ENCODE data around the gene EFCAB12. TPM values are rescaled to one million over a fixed set of nuclear protein-coding genes. Genes with fewer than 3 reads are reported as not detected.

Gene EFCAB12
- total and polyA plus RNA-seq, 2 donors from 2014 or later: 1.2 to 3.5 TPM

- H3K4me1 ChIP-seq (ENCODE audit: control insufficient read depth in 2 of 3, insufficient read depth in 2 of 3, low read depth in 1 of 3, low read length in 3 of 3): peaks cover 0 to 11% (median 7%) of the 10 kb centered on the region in 3 donors
- no peak for TF ChIP-seq CTCF (IDR thresholded peaks at IDR 0.05; ENCODE audit: borderline replicate concordance, extremely low read depth, insufficient read depth)
- no peak overlapping the region for H3K9ac ChIP-seq (ENCODE audit: low read length in 3 of 3)
- no peaks in the 10 kb centered on the region for H3K9me3 ChIP-seq (ENCODE audit: control insufficient read depth in 2 of 3, insufficient read depth in 1 of 3, low read length in 3 of 3)
- no peak for FAIRE-seq
- no peak overlapping the region for H3K27ac ChIP-seq (ENCODE audit: low read depth in 2 of 2, low read length in 2 of 2)
- intact Hi-C loops (cut with DNase I): no loop called here
- no peaks in the 10 kb centered on the region for H3K36me3 ChIP-seq (ENCODE audit: control insufficient read depth in 2 of 3, insufficient read depth in 3 of 3, low read length in 3 of 3)
- no peaks in the 10 kb centered on the region for H3K27me3 ChIP-seq (ENCODE audit: control insufficient read depth, insufficient read depth, low read length)
- H3K4me3 ChIP-seq (ENCODE audit: low read length in 3 of 3): no peak overlapping the region
- DNase-seq: no peak
Observed at GRCh38 chr3:129409541-129409940, 18.9 kb downstream of the EFCAB12 start.

GRCh38 chr3:129404610-129405009 is 23.8 kb downstream of the EFCAB12 start:
- Histone ChIP-seq H3K4me1 (ENCODE audit: control insufficient read depth in 2 of 3, insufficient read depth in 2 of 3, low read depth in 1 of 3, low read length in 3 of 3) (no peaks in the 10 kb centered on the region), H3K9ac (ENCODE audit: low read length in 3 of 3) (no peak overlapping the region), H3K27me3 (ENCODE audit: control insufficient read depth, insufficient read depth, low read length) (no peaks in the 10 kb centered on the region), H3K9me3 (ENCODE audit: control insufficient read depth in 2 of 3, insufficient read depth in 1 of 3, low read length in 3 of 3) (no peaks in the 10 kb centered on the region), H3K36me3 (ENCODE audit: control insufficient read depth in 2 of 3, insufficient read depth in 3 of 3, low read length in 3 of 3) (no peaks in the 10 kb centered on the region), H3K27ac (ENCODE audit: low read depth in 2 of 2, low read length in 2 of 2) (no peak overlapping the region), H3K4me3 (ENCODE audit: low read length in 3 of 3) (no peak overlapping the region)
- intact Hi-C loops (cut with DNase I): no loop called here
- TF ChIP-seq CTCF (IDR thresholded peaks at IDR 0.05; ENCODE audit: borderline replicate concordance, extremely low read depth, insufficient read depth): no peak
- FAIRE-seq (no peak), DNase-seq (no peak)

DNA sequence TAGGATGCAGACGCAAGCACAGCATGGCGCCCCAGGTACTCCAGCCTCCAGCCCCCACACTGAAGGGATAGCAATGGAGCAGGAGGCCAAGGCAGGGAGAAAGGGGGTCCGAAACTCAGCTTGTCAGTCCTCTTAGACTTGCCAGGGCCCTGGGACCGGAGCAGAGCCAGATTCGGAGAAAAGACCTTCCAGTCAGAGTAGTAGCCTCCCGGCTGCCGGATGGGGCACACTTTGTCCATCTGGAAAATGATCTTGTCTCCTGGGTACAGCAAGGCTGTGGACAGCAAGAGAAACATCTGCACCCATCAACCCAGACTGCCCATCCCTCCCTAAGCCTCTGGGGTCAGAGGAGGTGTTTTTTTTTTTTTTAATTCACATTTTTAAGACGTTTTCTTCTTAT is 24.3 kb downstream of the EFCAB12 start:
- H3K27ac ChIP-seq (ENCODE audit: low read depth in 2 of 2, low read length in 2 of 2): no peak overlapping the region
- no peak overlapping the region for H3K9ac ChIP-seq (ENCODE audit: low read length in 3 of 3)
- no peak overlapping the region for H3K4me3 ChIP-seq (ENCODE audit: low read length in 3 of 3)
- TF ChIP-seq CTCF (IDR thresholded peaks at IDR 0.05; ENCODE audit: borderline replicate concordance, extremely low read depth, insufficient read depth): no peak
- intact Hi-C loops (cut with DNase I): no loop called here
- no peaks in the 10 kb centered on the region for H3K9me3 ChIP-seq (ENCODE audit: control insufficient read depth in 2 of 3, insufficient read depth in 1 of 3, low read length in 3 of 3)
- no peaks in the 10 kb centered on the region for H3K36me3 ChIP-seq (ENCODE audit: control insufficient read depth in 2 of 3, insufficient read depth in 3 of 3, low read length in 3 of 3)
- no peaks in the 10 kb centered on the region for H3K4me1 ChIP-seq (ENCODE audit: control insufficient read depth in 2 of 3, insufficient read depth in 2 of 3, low read depth in 1 of 3, low read length in 3 of 3)
- H3K27me3 ChIP-seq (ENCODE audit: control insufficient read depth, insufficient read depth, low read length): no peaks in the 10 kb centered on the region
- FAIRE-seq (no peak), DNase-seq (no peak)

DNA sequence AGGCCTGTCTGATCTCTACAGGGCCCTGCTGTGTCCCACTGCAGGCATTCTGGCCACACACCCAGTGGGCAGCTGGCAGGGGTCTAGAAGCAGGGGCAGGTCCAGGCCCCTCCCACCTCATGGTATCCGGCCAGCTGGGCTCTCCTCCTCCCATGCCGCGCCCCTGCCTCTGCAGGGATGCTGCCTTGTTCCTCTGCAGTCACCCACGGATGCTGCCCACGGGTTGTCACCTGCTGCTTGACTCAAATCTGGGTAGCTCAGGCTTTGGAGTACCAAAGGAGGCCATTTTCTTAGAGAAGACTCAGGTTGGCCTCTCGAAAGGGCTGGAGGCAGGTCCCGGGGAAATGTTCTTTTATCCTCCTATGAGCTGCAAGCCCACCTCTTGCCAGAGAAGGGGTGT is 25.0 kb downstream of the EFCAB12 start:
- FAIRE-seq (no peak), DNase-seq (no peak)
- Histone ChIP-seq H3K4me1 (ENCODE audit: control insufficient read depth in 2 of 3, insufficient read depth in 2 of 3, low read depth in 1 of 3, low read length in 3 of 3) (peaks cover 0 to 1% (median 0%) of the 10 kb centered on the region in 3 donors), H3K36me3 (ENCODE audit: control insufficient read depth in 2 of 3, insufficient read depth in 3 of 3, low read length in 3 of 3) (no peaks in the 10 kb centered on the region), H3K9ac (ENCODE audit: low read length in 3 of 3) (no peak overlapping the region), H3K27ac (ENCODE audit: low read depth in 2 of 2, low read length in 2 of 2) (no peak overlapping the region), H3K4me3 (ENCODE audit: low read length in 3 of 3) (no peak overlapping the region), H3K27me3 (ENCODE audit: control insufficient read depth, insufficient read depth, low read length) (no peaks in the 10 kb centered on the region), H3K9me3 (ENCODE audit: control insufficient read depth in 2 of 3, insufficient read depth in 1 of 3, low read length in 3 of 3) (no peaks in the 10 kb centered on the region)
- intact Hi-C loops (cut with DNase I): no loop called here
- TF ChIP-seq CTCF (IDR thresholded peaks at IDR 0.05; ENCODE audit: borderline replicate concordance, extremely low read depth, insufficient read depth): no peak

All from kidney (tissue), 14 donors.